Epithelial cell of proximal tubule (primary cell): Measurements from ENCODE around the gene NUP50. TPM values are rescaled to one million over a fixed set of nuclear protein-coding genes. Genes with fewer than 3 reads are reported as not detected.

Experiments
- DNase-seq: peaks from one replicate; pipeline ENCODE4 v3.0.0-alpha.2; 2011; ENCODE audit warnings: low read depth
- H3K4me3 ChIP-seq: 2 replicates; pipeline ENCODE4 v1.5.1; 2011; ENCODE audit warnings: low read depth, mild to moderate bottlenecking, low read length
- CTCF ChIP-seq: conservative IDR thresholded peaks from 2 replicates; pipeline ENCODE4 v1.5.1; 2012; ENCODE audit warnings: low read depth, mild to moderate bottlenecking, low read length
- total RNA-seq: library from RNA; depleted of rRNA; stranded (reverse); fragments of >200 nt; gene quantifications from 2 replicates; pipeline ENCODE4 v1.2.3, GENCODE V29; 2015

The NUP50 gene
- total RNA-seq, 1 donor from 2014 or later, result 60.8 TPM

DNA sequence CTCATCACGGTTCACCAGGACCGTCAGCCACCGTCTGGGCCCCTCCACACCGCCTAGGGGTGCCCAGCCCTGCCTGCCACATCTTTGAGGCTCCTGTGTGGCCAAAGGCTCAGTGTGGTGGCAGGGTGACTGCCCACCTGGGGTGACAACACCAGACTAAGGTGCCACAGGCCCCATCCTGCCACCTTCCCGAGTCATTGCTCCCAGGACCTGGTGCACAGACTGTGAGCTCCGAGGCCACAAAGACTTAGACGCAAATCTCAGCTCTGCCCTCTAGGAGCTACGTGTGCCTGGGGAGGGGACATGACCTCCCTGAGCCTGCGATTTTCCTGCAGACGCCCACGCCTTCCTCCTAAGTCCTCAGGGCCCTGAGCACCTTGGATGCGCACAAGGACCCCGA lies 40.5 kb downstream of the NUP50 start:
- TF ChIP-seq CTCF, result no peak
- no peak for DNase-seq
- H3K4me3 ChIP-seq, result no peak overlapping the region

- H3K4me3 ChIP-seq, result no peak overlapping the region
- no peak for TF ChIP-seq CTCF
- DNase-seq, result no peak
Observed at GRCh38 chr22:45204819-45205218, 41.1 kb downstream of the NUP50 start.

- no peak for TF ChIP-seq CTCF
- DNase-seq, result no peak
- no peak overlapping the region for H3K4me3 ChIP-seq
Observed at GRCh38 chr22:45205276-45205925, 41.7 kb downstream of the NUP50 start.

DNA sequence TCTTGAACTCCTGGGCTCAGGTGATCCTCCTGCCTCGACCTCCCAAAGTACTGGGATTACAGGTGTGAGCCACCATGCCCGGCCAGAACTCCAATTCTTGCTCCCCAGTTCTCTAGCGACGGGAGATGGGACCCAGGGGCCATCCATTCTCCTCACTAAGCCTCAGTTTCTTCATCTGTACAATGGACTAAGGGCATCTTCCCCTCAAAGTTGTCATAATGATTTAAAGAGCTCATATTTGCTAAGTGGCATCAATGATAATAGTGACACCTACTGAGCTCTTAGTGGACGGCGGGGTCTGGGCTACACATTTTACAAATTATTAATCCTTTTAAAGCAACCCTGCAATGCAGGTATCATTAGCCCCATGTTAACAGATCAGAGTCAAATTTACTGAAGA lies 42.5 kb downstream of the NUP50 start:
- no peak for TF ChIP-seq CTCF
- no peak overlapping the region for H3K4me3 ChIP-seq
- no peak for DNase-seq

DNA sequence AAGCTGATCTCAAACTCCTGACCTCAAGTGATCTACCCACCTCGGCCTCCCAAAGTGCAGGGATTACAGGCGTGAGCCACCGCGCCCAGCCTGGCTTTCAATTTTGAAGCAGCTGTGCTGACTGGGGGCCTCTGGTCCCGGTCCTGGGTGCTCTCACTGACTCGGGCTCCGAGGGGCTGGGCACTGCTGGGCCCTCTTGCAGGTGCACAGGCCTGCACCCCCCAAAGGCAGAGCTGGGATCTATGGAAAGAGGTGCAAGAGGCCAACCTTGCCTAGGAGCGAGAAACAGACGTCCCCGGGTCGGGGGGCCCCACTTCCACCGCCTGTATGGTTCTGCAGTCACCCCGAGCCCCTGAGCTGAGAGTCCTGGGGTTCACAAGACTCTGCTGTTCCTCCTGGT lies 43.8 kb downstream of the NUP50 start:
- no peak overlapping the region for H3K4me3 ChIP-seq
- DNase-seq, result no peak
- no peak for TF ChIP-seq CTCF

GRCh38 chr22:45207981-45208664 lies 44.4 kb downstream of the NUP50 start:
- no peak for TF ChIP-seq CTCF
- DNase-seq, result no peak
- no peak overlapping the region for H3K4me3 ChIP-seq

GRCh38 chr22:45208696-45208992 lies 44.9 kb downstream of the NUP50 start:
- no peak for TF ChIP-seq CTCF
- H3K4me3 ChIP-seq, result no peak overlapping the region
- DNase-seq, result no peak
